PC-3 (cell line): ENCODE data around the gene TRMT61A. TPM values are rescaled to one million over a fixed set of nuclear protein-coding genes. Genes with fewer than 3 reads are reported as not detected.

Experiments
- ATAC-seq: fragments of 200-7000 bp; cut with Tn5 transposase; 2 replicates; pipeline ENCODE4 v1.9.1; 2020; ENCODE audit warnings: mild to moderate bottlenecking, moderate library complexity
- BruUV-seq: library from RNA; stranded (reverse); fragments of 400-500 nt; replicated peaks from 2 replicates; lab custom pipeline; 2021; lab: Mats Ljungman, UMichigan
- CTCF ChIA-PET: fragments of 300-600 bp; sonication (Branson Sonifier 250); formaldehyde crosslinking; loops from one replicate; lab custom pipeline; 2022; ENCODE audit warnings: antibody characterized with exemption; lab: Charles Lee
- POLR2A ChIA-PET: fragments of 300-600 bp; sonication (Branson Sonifier 250); formaldehyde crosslinking; loops from one replicate; lab custom pipeline; 2022; ENCODE audit warnings: antibody characterized with exemption; ENCODE audit not compliant: unreplicated experiment; lab: Charles Lee
- DNase-seq: peaks from one replicate; pipeline ENCODE4 v3.0.0-alpha.2; 2015
- H2AFZ ChIP-seq: fragments of 300-600 bp; sonication (generic); 2 replicates; pipeline ENCODE4 v1.6.0; 2016; ENCODE audit warnings: antibody characterized with exemption, low read length
- H3F3A ChIP-seq: fragments of 300-600 bp; sonication (generic); one replicate; pipeline ENCODE4 v1.6.0; 2017; ENCODE audit warnings: antibody characterized with exemption, low read length, control low read depth, mild to moderate bottlenecking; ENCODE audit not compliant: unreplicated experiment
- H3K27ac ChIP-seq: fragments of 300-600 bp; sonication (generic); 2 replicates; pipeline ENCODE4 v1.5.1; 2016; ENCODE audit warnings: mild to moderate bottlenecking, low read length
- H3K27me3 ChIP-seq: fragments of 300-600 bp; sonication (generic); 2 replicates; pipeline ENCODE4 v1.6.1; 2016; ENCODE audit warnings: low read length, mixed read lengths
- H3K36me3 ChIP-seq: fragments of 300-600 bp; sonication (generic); 2 replicates; pipeline ENCODE4 v1.6.1; 2016; ENCODE audit warnings: low read depth, mixed run types, low read length, mixed read lengths
- H3K4me1 ChIP-seq: fragments of 300-600 bp; sonication (generic); 2 replicates; pipeline ENCODE4 v1.5.1; 2016; ENCODE audit warnings: low read length; ENCODE audit not compliant: insufficient read depth
- H3K4me2 ChIP-seq: fragments of 300-600 bp; sonication (generic); 2 replicates; pipeline ENCODE4 v1.6.0; 2016; ENCODE audit warnings: low read length
- H3K4me3 ChIP-seq: fragments of 300-600 bp; sonication (generic); 2 replicates; pipeline ENCODE4 v1.5.1; 2016; ENCODE audit warnings: mild to moderate bottlenecking, low read length, mixed read lengths
- H3K79me2 ChIP-seq: fragments of 300-600 bp; sonication (generic); 2 replicates; pipeline ENCODE4 v1.6.1; 2017; ENCODE audit warnings: low read length, mixed read lengths
- H3K9ac ChIP-seq: fragments of 300-600 bp; sonication (generic); 2 replicates; pipeline ENCODE4 v1.6.0; 2016; ENCODE audit warnings: mild to moderate bottlenecking, low read length
- H3K9me2 ChIP-seq: fragments of 300-600 bp; sonication (generic); replicated peaks from 2 replicates; pipeline ENCODE4 v1.6.1; 2016; ENCODE audit warnings: mixed run types, low read length, mixed read lengths
- H3K9me3 ChIP-seq: fragments of 300-600 bp; sonication (generic); 2 replicates; pipeline ENCODE4 v1.6.1; 2016; ENCODE audit warnings: low read length, mixed read lengths
- H4K20me1 ChIP-seq: fragments of 300-600 bp; sonication (generic); 2 replicates; pipeline ENCODE4 v1.6.1; 2016; ENCODE audit warnings: low read length, mixed read lengths
- EZH2 ChIP-seq: fragments of 300-600 bp; sonication (generic); IDR thresholded peaks from one replicate; pipeline ENCODE4 v1.6.1; 2017; ENCODE audit warnings: antibody characterized with exemption, mild to moderate bottlenecking, low read length; ENCODE audit not compliant: unreplicated experiment
- EZH2phosphoT487 ChIP-seq: fragments of 300-600 bp; sonication (generic); IDR thresholded peaks from 2 replicates; pipeline ENCODE4 v1.6.1; 2018; ENCODE audit warnings: mild to moderate bottlenecking, antibody characterized with exemption, low read length, borderline replicate concordance
- intact Hi-C: fragments of 100-400 bp; cut with micrococcal nuclease; formaldehyde crosslinking; loops from 2 replicates; pipeline ENCODE4 v1.9.0; 2023
- total RNA-seq: library from RNA; depleted of rRNA; stranded (reverse); fragments of >200 nt; gene quantifications from 2 replicates; pipeline ENCODE4 v1.2.3, GENCODE V29; 2014
- TF ChIP-seq, protein P1 (sequence below): fragments of 300-600 bp; sonication (generic); conservative IDR thresholded peaks from 2 replicates; pipeline ENCODE4 v1.5.1; 2017; ENCODE audit warnings: antibody characterized with exemption, low read depth, mild to moderate bottlenecking, low read length

The TRMT61A gene
- total RNA-seq, 1 experiment from 2014 or later: 51.2 TPM

DNA sequence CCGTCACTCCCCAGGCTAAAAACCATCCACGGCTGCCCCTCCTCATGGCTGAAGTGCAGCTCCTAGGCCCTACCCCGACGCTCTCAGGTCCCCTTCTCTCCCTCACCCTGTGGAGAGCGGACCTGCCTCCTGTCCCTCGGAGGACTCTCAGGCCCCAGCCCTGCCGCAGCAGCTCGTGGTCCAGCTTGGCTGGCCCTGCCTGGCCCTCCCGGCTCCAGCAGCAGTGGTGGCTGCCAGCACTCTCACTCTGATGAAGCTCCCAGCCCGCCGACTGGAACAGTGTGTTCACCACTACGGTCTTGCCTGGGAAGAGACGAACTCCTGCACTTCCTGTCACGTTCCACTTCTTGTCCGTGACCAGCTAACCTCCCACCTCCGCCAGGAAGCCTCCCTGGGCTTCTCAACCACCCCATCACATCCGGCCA is 22.4 kb downstream of the TRMT61A start:
- H3K4me3 ChIP-seq: no peak overlapping the region
- H4K20me1 ChIP-seq: no peaks in the 10 kb centered on the region
- ChIA-PET POLR2A (interaction anchor here (0.6 kb wide), 1 partner anchor 11 kb away, joined by 3 read pairs; no protein-coding TSS in a partner anchor), CTCF (no interaction called here)
- no peaks in the 10 kb centered on the region for H3K9me2 ChIP-seq
- BruUV-seq: no TSS peak
- no peaks in the 10 kb centered on the region for H3K27me3 ChIP-seq
- no peak overlapping the region for H3K9ac ChIP-seq
- H3K4me2 ChIP-seq: no peak overlapping the region
- ATAC-seq (no peak), DNase-seq (no peak)
- peaks cover 7% of the 10 kb centered on the region for H3K79me2 ChIP-seq
- intact Hi-C loops: no loop called here
- no peaks in the 10 kb centered on the region for H3K36me3 ChIP-seq
- H3K9me3 ChIP-seq: no peaks in the 10 kb centered on the region
- H3K4me1 ChIP-seq: peaks cover 15% of the 10 kb centered on the region
- TF ChIP-seq, protein P1, sequence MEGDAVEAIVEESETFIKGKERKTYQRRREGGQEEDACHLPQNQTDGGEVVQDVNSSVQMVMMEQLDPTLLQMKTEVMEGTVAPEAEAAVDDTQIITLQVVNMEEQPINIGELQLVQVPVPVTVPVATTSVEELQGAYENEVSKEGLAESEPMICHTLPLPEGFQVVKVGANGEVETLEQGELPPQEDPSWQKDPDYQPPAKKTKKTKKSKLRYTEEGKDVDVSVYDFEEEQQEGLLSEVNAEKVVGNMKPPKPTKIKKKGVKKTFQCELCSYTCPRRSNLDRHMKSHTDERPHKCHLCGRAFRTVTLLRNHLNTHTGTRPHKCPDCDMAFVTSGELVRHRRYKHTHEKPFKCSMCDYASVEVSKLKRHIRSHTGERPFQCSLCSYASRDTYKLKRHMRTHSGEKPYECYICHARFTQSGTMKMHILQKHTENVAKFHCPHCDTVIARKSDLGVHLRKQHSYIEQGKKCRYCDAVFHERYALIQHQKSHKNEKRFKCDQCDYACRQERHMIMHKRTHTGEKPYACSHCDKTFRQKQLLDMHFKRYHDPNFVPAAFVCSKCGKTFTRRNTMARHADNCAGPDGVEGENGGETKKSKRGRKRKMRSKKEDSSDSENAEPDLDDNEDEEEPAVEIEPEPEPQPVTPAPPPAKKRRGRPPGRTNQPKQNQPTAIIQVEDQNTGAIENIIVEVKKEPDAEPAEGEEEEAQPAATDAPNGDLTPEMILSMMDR: no peak
- TF ChIP-seq EZH2phosphoT487 (no peak), EZH2 (no peak)
- no peak overlapping the region for H2AFZ ChIP-seq
- no peak overlapping the region for H3K27ac ChIP-seq
- H3F3A ChIP-seq: no peaks in the 10 kb centered on the region

DNA sequence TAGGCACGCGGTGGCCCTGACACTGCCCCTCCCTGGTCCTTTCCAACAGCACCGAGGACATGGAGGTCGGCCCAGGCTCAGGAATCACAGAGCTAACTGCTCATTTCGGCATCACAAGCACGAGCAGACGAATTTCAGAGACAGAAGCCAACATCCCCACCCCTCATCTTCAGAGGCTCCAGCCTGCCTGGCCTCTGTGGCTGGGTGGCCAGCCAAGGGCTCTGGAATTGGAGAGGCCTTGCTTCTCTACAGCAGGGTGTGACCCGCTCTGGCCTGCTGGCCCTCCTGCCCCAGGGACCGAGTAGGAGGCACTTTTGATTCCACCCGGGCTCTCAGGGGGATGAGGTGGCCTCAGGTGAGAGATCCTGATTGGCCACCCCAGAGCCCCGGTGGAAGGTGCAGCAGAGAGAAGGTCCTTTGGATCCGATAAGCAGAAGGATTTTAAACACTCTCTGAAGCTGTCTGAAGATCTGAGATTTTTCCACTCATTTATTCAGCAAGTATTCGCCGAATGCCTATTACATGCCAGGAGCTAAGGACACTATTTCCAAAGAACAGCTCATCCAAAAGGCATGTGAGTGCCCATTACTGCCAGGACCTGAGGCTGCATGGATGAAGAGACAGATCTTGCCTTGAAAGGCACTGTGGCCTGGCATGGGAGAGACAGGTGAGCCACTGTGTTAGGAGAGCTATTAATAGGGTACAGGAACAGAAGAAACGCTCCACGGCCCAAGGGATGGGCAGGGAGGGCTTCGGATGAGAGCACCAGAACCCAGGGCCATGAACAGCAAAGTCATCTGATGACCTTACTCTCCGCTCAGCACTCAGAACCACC is 23.2 kb downstream of the TRMT61A start:
- TF ChIP-seq EZH2phosphoT487 (no peak), EZH2 (no peak)
- TF ChIP-seq, protein P1: no peak
- H3K27me3 ChIP-seq: no peaks in the 10 kb centered on the region
- ChIA-PET POLR2A (interaction anchor here (0.7 to 1.1 kb wide), 3 partner anchors 9 to 1201 kb away, joined by 3 to 5 read pairs (median 4); partner anchors contain the start of gene SIVA1), CTCF (interaction anchor here (1.1 kb wide), 2 partner anchors 12 to 34 kb away, joined by 4 read pairs; no protein-coding TSS in a partner anchor)
- DNase-seq (peak; percentile 83), ATAC-seq (peak; percentile 92)
- H3K9me3 ChIP-seq: no peaks in the 10 kb centered on the region
- H3K4me2 ChIP-seq: peak overlapping the region; percentile 40
- no TSS peak for BruUV-seq
- H3K79me2 ChIP-seq: peaks cover 16% of the 10 kb centered on the region
- H3K36me3 ChIP-seq: no peaks in the 10 kb centered on the region; the same call in 1 of the 2 replicates
- H3K4me1 ChIP-seq: peaks cover 15% of the 10 kb centered on the region
- no peak overlapping the region for H2AFZ ChIP-seq
- H3K27ac ChIP-seq: no peak overlapping the region
- H4K20me1 ChIP-seq: peaks cover 6% of the 10 kb centered on the region; the same call in 1 of the 2 replicates
- H3K4me3 ChIP-seq: no peak overlapping the region
- no peaks in the 10 kb centered on the region for H3K9me2 ChIP-seq
- intact Hi-C loops: no loop called here
- H3K9ac ChIP-seq: no peak overlapping the region
- H3F3A ChIP-seq: no peaks in the 10 kb centered on the region

DNA sequence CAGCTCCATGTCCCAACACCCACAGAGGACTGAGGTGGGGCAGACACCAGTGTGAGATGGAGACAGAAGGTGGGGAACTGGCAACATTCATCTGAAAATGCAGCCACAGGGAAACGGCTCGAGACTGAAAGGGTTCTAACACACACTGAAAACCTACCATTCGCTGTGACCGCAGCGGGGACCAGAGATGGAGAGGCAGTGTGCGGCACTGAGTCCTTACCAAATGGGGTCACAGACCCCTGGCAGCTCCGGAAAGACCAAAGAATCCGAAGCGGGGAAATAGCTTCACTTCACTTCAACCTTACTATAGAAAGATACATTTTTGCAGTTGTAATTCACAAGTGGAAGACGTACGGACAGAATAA is 23.8 kb downstream of the TRMT61A start:
- TF ChIP-seq, protein P1: no peak
- TF ChIP-seq EZH2 (no peak), EZH2phosphoT487 (no peak)
- H3F3A ChIP-seq: no peaks in the 10 kb centered on the region
- H3K27me3 ChIP-seq: no peaks in the 10 kb centered on the region
- H3K9me2 ChIP-seq: no peaks in the 10 kb centered on the region
- intact Hi-C loops: no loop called here
- ChIA-PET CTCF (interaction anchor here (1.1 kb wide), 2 partner anchors 12 to 34 kb away, joined by 4 read pairs; no protein-coding TSS in a partner anchor), POLR2A (interaction anchor here (1.1 kb wide), 2 partner anchors 9 to 32 kb away, joined by 4 to 5 read pairs; no protein-coding TSS in a partner anchor)
- peak overlapping the region; percentile 40 for H3K4me2 ChIP-seq
- peaks cover 11% of the 10 kb centered on the region; the same call in 1 of the 2 replicates for H4K20me1 ChIP-seq
- peaks cover 15% of the 10 kb centered on the region for H3K4me1 ChIP-seq
- H3K79me2 ChIP-seq: peaks cover 22% of the 10 kb centered on the region
- no peaks in the 10 kb centered on the region; the same call in 1 of the 2 replicates for H3K36me3 ChIP-seq
- no peaks in the 10 kb centered on the region for H3K9me3 ChIP-seq
- no peak overlapping the region for H3K27ac ChIP-seq
- DNase-seq (no peak), ATAC-seq (no peak)
- BruUV-seq: no TSS peak
- no peak overlapping the region for H3K9ac ChIP-seq
- H3K4me3 ChIP-seq: no peak overlapping the region
- no peak overlapping the region for H2AFZ ChIP-seq
